Suprapubic skin (tissue), 3 donors: Measurements from ENCODE around the gene RNF32.

Source experiments
- CTCF ChIP-seq, 2 donors: fragments of 200-600 bp in 1 of 2; fragments of 450-650 bp in 1 of 2; sonication (generic) in 1 of 2; IDR thresholded peaks; one replicate each; pipeline ENCODE4 v1.5.1; 2016 to 2019; ENCODE audit warnings: antibody characterized with exemption in 2 of 2, mild to moderate bottlenecking in 1 of 2, moderate library complexity in 1 of 2
- EP300 ChIP-seq: sonication (generic); formaldehyde crosslinking; IDR thresholded peaks from one replicate; pipeline ENCODE4 v1.6.1; 2017; ENCODE audit warnings: antibody characterized with exemption

- no peak for TF ChIP-seq EP300
- TF ChIP-seq CTCF (IDR thresholded peaks at IDR 0.05): no peak
These were observed 27.6 kb upstream of the RNF32 start for GRCh38 chr7:156612930-156613329.
